Peyer's patch (tissue), 4 donors: ENCODE results near the gene CASZ1. TPM values are rescaled to one million over a fixed set of nuclear protein-coding genes. Genes with fewer than 3 reads are reported as not detected.

Source experiments
- DNase-seq, 3 donors: peaks; one replicate each; pipeline ENCODE4 v3.0.0-alpha.2; 2017 to 2019
- H3K27ac ChIP-seq, 4 donors: fragments of 200-600 bp; sonication (generic); one replicate each; pipeline ENCODE4 v1.5.1; 2016 to 2019
- H3K27me3 ChIP-seq, 2 donors: fragments of 200-600 bp; sonication (generic); one replicate each; pipeline ENCODE4 v1.5.1; 2019
- H3K36me3 ChIP-seq, 3 donors: fragments of 200-600 bp; sonication (generic); one replicate each; pipeline ENCODE4 v1.5.1; 2016 to 2019
- H3K4me1 ChIP-seq, 4 donors: fragments of 200-600 bp; sonication (generic); one replicate each; pipeline ENCODE4 v1.5.1; 2016 to 2019
- H3K4me3 ChIP-seq, 4 donors: fragments of 200-600 bp; sonication (generic); 1 replicate in 3 of 4; 2 replicates in 1 of 4; pipeline ENCODE4 v1.5.1; 2016 to 2019; ENCODE audit warnings: mild to moderate bottlenecking in 1 of 4
- H3K9me3 ChIP-seq, 4 donors: fragments of 200-600 bp; sonication (generic); one replicate each; pipeline ENCODE4 v1.5.1; 2016 to 2019; ENCODE audit warnings: mild to moderate bottlenecking in 1 of 4
- CTCF ChIP-seq, 6 experiments: fragments of 450-650 bp in 4 of 6; fragments of 200-600 bp in 2 of 6; sonication (generic) in 1 of 6; IDR thresholded peaks; one replicate each; pipeline ENCODE4 v1.5.1; 2017 to 2019; ENCODE audit warnings: antibody characterized with exemption in 6 of 6, mild to moderate bottlenecking in 3 of 6, moderate library complexity in 1 of 6
- POLR2A ChIP-seq, 2 donors: fragments of 450-650 bp; IDR thresholded peaks; one replicate each; pipeline ENCODE4 v1.5.1; 2017; ENCODE audit warnings: antibody characterized with exemption in 2 of 2, mild to moderate bottlenecking in 2 of 2, moderate library complexity in 2 of 2
- total RNA-seq, 4 donors: library from RNA; depleted of rRNA; stranded (reverse); fragments of >200 nt; gene quantifications; one replicate each; pipeline ENCODE4 v1.1.0, GENCODE V29; 2016

Gene CASZ1
- total RNA-seq, 4 donors from 2014 or later = 87.5 to 165 (median 137) TPM

GRCh38 chr1:10639011-10639774 lies 157.3 kb downstream of the CASZ1 start:
- no peak overlapping the region for H3K27ac ChIP-seq
- peaks cover 0 to 7% (median 0%) of the 10 kb centered on the region in 4 donors for H3K4me1 ChIP-seq
- DNase-seq = no peak
- no peaks in the 10 kb centered on the region for H3K9me3 ChIP-seq
- TF ChIP-seq CTCF (IDR thresholded peaks at IDR 0.05) = no peak
- no peak for TF ChIP-seq POLR2A (IDR thresholded peaks at IDR 0.05)
- H3K36me3 ChIP-seq = peaks cover 0 to 56% (median 0%) of the 10 kb centered on the region in 3 donors
- no peak overlapping the region for H3K4me3 ChIP-seq
- no peaks in the 10 kb centered on the region for H3K27me3 ChIP-seq

GRCh38 chr1:10638559-10639005 lies 157.9 kb downstream of the CASZ1 start:
- H3K36me3 ChIP-seq = peaks cover 0 to 50% (median 0%) of the 10 kb centered on the region in 3 donors
- no peak for DNase-seq
- TF ChIP-seq CTCF (IDR thresholded peaks at IDR 0.05) (no peak), POLR2A (IDR thresholded peaks at IDR 0.05) (no peak)
- H3K27ac ChIP-seq = peak overlapping the region in 1 of 4 donors; percentile 50
- peak overlapping the region in 2 of 4 donors; percentile 14 to 19 for H3K4me3 ChIP-seq
- no peaks in the 10 kb centered on the region for H3K27me3 ChIP-seq
- H3K9me3 ChIP-seq = no peaks in the 10 kb centered on the region
- H3K4me1 ChIP-seq = peaks cover 0 to 7% (median 0%) of the 10 kb centered on the region in 4 donors

- H3K27me3 ChIP-seq = no peaks in the 10 kb centered on the region
- H3K4me3 ChIP-seq = peak overlapping the region in 2 of 4 donors; percentile 14 to 19
- TF ChIP-seq POLR2A (IDR thresholded peaks at IDR 0.05) (no peak), CTCF (IDR thresholded peaks at IDR 0.05) (no peak)
- no peak for DNase-seq
- H3K36me3 ChIP-seq = peaks cover 0 to 44% (median 0%) of the 10 kb centered on the region in 3 donors
- H3K27ac ChIP-seq = peak overlapping the region in 1 of 4 donors; percentile 50
- H3K9me3 ChIP-seq = no peaks in the 10 kb centered on the region
- H3K4me1 ChIP-seq = peaks cover 0 to 7% (median 0%) of the 10 kb centered on the region in 4 donors
Observed at GRCh38 chr1:10637834-10638558, 158.4 kb downstream of the CASZ1 start.

- H3K27me3 ChIP-seq = no peaks in the 10 kb centered on the region
- DNase-seq = no peak
- H3K4me3 ChIP-seq = no peak overlapping the region
- peaks cover 0 to 7% (median 0%) of the 10 kb centered on the region in 4 donors for H3K4me1 ChIP-seq
- H3K27ac ChIP-seq = no peak overlapping the region
- H3K9me3 ChIP-seq = no peaks in the 10 kb centered on the region
- peaks cover 0 to 38% (median 0%) of the 10 kb centered on the region in 3 donors for H3K36me3 ChIP-seq
- TF ChIP-seq POLR2A (IDR thresholded peaks at IDR 0.05) = no peak
- no peak for TF ChIP-seq CTCF (IDR thresholded peaks at IDR 0.05)
Observed at GRCh38 chr1:10637400-10637799, 159.0 kb downstream of the CASZ1 start.

- no peaks in the 10 kb centered on the region for H3K27me3 ChIP-seq
Observed at GRCh38 chr1:10635992-10636391, 160.5 kb downstream of the CASZ1 start.

More at GRCh38 chr1:10635992-10636391, 160.5 kb downstream of the CASZ1 start:
- H3K4me3 ChIP-seq = no peak overlapping the region
- peaks cover 0 to 28% (median 0%) of the 10 kb centered on the region in 3 donors for H3K36me3 ChIP-seq
- no peak for DNase-seq
- peaks cover 0 to 7% (median 0%) of the 10 kb centered on the region in 4 donors for H3K4me1 ChIP-seq
- peak overlapping the region in 2 of 4 donors; percentile 41 to 42 for H3K27ac ChIP-seq
- H3K9me3 ChIP-seq = no peaks in the 10 kb centered on the region
- no peak for TF ChIP-seq CTCF (IDR thresholded peaks at IDR 0.05)
- TF ChIP-seq POLR2A (IDR thresholded peaks at IDR 0.05) = no peak
